ENCODE measurements around the gene ACVR2B.

Gene ACVR2B

DNA sequence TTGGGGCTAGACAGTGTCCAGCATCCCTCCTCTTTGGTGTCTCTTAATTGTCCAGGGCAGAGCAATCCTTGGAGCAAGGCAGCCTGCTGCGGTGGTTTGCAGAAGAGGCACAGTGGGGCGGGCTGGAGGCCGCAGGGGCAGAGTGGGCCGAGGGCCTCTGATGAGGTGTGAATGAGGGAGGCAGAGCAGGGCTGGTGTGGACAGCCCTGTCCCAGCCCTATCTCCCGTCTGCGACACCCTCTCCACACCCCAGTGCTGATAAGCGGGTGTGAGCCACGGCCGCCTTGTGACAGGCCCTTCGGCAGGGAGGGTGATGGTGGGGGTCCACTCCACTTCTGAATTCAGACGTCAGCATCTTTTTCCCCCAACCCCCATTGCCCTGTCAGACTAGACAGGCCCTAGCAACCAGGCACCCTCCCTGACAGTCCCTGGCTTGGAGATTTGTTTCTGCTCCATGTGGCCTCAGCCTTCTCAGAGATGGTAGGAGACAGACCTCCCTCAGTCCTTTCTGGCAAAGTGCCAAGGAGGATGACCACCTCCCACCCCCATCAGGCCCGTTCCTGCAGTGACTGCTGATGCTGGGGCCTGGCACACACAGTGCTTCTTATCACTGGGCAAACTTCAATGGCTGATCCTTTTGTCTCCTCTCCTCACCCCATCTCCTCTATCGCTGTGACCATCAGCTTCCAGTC, 79.7 kb downstream of the ACVR2B start:
- no peak for DNase-seq (ENCODE audit: low read depth)

DNA sequence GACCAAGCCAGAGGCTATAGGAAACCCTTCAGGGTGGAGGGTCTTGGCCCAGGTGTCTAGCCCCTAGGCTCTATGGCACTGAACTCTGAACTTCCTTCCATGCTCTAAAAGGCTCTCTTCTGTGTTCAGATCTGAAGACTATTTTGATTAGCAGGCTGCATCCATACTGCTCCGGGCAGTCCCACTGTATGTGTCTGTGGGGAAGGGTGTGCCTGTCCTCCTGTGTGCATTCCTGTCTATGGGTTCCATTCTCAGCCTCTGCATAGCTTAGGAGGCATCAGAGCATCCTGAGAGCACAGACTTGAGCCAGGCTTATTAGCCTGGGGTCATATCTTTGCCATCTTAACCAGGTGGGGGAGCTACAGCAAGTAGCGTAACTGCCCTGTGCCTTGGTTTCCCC, 80.5 kb downstream of the ACVR2B start:
- no peak for DNase-seq (ENCODE audit: low read depth)

DNA sequence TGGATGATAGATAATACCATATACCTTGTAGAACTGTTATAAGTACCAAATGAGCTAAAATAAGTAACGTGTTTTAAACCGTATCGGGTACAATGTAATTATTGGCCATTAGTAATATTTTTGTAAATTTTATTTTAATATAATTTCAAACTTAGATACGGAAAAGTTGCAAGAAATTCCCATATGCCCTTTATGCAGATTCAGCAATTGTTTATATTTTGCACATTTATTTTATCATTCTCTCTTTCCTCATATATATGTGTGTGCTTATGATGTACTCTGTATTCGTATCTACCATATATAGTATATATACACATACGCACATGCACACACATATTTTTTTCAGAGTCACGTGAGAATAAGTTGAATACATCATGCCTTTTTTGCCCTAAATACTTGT, 80.9 kb downstream of the ACVR2B start:
- DNase-seq (ENCODE audit: low read depth) = no peak

DNA sequence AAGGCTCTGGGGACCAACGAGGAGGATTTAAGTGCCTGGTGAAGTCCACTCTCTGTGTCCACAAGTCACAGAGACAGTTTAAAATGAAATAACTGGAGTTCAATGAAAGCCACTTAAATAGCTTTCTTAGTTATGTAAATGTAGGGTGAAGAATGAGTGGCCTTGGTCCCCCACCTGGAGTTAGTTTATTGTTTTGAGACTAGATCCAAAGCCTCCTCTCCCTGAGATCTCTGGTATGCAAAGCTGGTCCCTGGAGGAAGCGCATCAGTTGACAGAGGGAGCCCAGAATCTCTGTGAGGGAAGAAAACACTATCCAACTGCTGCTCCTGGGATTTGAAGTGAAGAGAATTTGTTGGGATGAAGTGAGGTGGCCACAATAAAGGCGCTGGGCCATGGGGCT, 83.0 kb downstream of the ACVR2B start:
- no peak for DNase-seq (ENCODE audit: low read depth)

DNA sequence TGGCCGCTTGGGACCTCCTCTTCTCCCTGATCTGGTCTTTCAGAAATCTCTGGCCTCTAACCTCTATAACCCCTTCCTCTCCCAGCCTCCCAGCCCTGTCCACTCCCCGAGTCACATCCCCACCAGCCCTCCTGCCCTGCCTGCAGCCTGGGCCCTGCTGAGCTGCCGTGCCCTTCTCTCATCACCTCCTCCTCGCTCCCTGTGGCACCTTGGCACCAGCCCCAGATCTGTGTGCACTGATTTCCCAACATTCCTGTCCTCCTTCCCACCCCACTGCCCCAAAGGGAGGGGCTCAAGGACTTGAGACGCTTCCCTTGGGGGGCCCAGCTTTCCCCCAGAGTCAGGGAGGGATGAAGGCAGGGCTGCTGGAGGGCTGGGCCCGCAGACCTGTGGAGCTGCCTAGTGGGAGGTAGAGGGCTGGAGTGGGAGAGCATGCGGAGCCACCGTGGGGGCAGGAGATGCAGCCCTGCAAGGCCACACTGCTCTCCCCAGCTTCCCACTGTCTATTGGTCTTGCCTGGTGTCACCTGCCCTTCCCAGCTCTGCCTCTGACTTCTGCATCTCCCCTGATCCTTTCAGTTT, 85.2 kb downstream of the ACVR2B start:
- no peak for DNase-seq (ENCODE audit: low read depth)

DNA sequence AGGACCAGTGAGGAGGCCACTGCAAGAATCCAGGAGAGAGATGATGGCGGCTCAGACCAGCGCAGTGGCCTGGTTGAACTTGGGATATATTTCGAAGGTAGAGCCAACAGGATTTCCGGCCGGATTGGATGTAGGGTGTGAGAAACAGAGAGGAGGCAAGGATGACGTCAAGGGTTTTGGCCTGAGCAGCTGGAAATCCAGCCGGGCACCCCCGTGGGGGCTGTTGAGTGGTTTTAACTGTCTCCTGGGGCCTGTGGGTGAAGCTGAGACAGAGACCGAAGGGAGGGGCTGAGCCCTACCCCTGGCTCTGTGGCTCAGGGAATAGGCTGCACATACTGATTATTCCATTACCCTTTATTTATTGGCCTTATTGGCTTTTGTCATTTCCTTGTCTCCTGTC, 88.1 kb downstream of the ACVR2B start:
- DNase-seq (ENCODE audit: low read depth) = no peak
